Vagina (tissue), 2 donors: Measurements from ENCODE around the gene MEIOC.

Experiments used
- POLR2A ChIP-seq, 2 donors: fragments of 450-650 bp; IDR thresholded peaks; one replicate each; pipeline ENCODE4 v1.6.1; 2017; ENCODE audit warnings: antibody characterized with exemption in 2 of 2, mild to moderate bottlenecking in 2 of 2, moderate library complexity in 2 of 2
- TF ChIP-seq, protein P1 (sequence below), 3 experiments: fragments of 450-650 bp in 2 of 3; fragments of 200-600 bp in 1 of 3; sonication (generic) in 1 of 3; IDR thresholded peaks; one replicate each; pipeline ENCODE4 v1.5.1; 2017 to 2019; ENCODE audit warnings: antibody characterized with exemption in 3 of 3, mild to moderate bottlenecking in 2 of 3, moderate library complexity in 2 of 3

DNA sequence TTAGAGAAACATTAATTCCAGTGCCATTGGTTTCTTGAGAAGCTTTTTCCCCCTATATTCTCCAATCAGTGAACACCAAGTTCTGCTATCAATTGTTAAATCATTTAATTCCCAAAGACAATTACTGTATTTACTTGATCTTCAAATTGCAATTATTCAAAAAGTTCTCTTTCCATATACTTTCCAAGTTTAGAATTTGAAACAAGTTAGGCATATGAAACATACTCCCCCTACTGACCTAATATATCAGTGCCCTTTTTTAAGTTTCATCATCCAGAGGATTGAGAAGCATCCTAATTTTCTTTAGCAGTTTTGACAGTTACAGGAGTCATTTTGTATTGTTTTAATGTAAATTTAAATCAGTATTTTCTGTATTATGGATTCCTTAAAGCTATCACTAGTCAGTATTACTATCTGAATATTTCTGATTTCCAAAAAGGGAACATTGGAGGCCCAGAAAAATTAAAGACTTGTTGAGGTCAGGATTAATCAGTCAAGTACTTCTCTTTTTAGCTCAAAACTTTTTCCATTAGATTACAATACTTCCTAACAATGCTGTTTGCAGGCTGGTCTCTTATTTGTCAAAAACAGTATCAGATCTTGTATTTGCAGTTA, 16.3 kb downstream of the MEIOC start:
- TF ChIP-seq, protein P1, sequence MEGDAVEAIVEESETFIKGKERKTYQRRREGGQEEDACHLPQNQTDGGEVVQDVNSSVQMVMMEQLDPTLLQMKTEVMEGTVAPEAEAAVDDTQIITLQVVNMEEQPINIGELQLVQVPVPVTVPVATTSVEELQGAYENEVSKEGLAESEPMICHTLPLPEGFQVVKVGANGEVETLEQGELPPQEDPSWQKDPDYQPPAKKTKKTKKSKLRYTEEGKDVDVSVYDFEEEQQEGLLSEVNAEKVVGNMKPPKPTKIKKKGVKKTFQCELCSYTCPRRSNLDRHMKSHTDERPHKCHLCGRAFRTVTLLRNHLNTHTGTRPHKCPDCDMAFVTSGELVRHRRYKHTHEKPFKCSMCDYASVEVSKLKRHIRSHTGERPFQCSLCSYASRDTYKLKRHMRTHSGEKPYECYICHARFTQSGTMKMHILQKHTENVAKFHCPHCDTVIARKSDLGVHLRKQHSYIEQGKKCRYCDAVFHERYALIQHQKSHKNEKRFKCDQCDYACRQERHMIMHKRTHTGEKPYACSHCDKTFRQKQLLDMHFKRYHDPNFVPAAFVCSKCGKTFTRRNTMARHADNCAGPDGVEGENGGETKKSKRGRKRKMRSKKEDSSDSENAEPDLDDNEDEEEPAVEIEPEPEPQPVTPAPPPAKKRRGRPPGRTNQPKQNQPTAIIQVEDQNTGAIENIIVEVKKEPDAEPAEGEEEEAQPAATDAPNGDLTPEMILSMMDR (IDR thresholded peaks at IDR 0.05), result peak in 1 of 3 experiments; percentile 24
- TF ChIP-seq POLR2A (IDR thresholded peaks at IDR 0.05), result no peak
